ENCODE results near the gene YJU2.
"Not testable (repeated sequence)": the region's sequence is repeated elsewhere in the genome, so short reads cannot be mapped to it uniquely, and the experiment has no call there.

- TF ChIP-seq ZNF274 (IDR thresholded peaks at IDR 0.05; ENCODE audit: low read depth, low read length); YY1 (IDR thresholded peaks at IDR 0.05; ENCODE audit: insufficient read depth, insufficient read length): not testable (repeated sequence)
Measured at GRCh38 chr19:4232139-4232538, 14.7 kb upstream of the YJU2 start.
